RWPE2 (cell line): Measurements from ENCODE around the gene FTO.

Experiments used
- ATAC-seq: fragments of 200-7000 bp; cut with Tn5 transposase; 3 replicates; pipeline ENCODE4 v1.9.1; 2021; ENCODE audit warnings: low read depth
- DNase-seq: peaks from one replicate; pipeline ENCODE4 v3.0.0-alpha.2; 2020; ENCODE audit warnings: low spot score
- H3K27ac ChIP-seq: fragments of 450-650 bp; 2 replicates; pipeline ENCODE4 v1.5.1; 2017; ENCODE audit warnings: mild to moderate bottlenecking; ENCODE audit not compliant: poor library complexity, severe bottlenecking
- H3K27me3 ChIP-seq: fragments of 250-450 bp; sonication (Bioruptor Pico); 2 replicates; pipeline ENCODE4 v1.5.1; 2021; ENCODE audit warnings: mild to moderate bottlenecking, moderate library complexity; ENCODE audit not compliant: insufficient read depth, poor library complexity, severe bottlenecking
- H3K36me3 ChIP-seq: fragments of 250-450 bp; sonication (Bioruptor Pico); 2 replicates; pipeline ENCODE4 v1.5.1; 2020; ENCODE audit warnings: low read depth, mild to moderate bottlenecking, moderate library complexity
- H3K4me1 ChIP-seq: fragments of 250-450 bp; sonication (Bioruptor Pico); 2 replicates; pipeline ENCODE4 v1.5.1; 2021; ENCODE audit warnings: mild to moderate bottlenecking, moderate library complexity; ENCODE audit not compliant: insufficient read depth, poor library complexity, severe bottlenecking
- H3K4me3 ChIP-seq: fragments of 250-450 bp; sonication (Bioruptor Pico); 2 replicates; pipeline ENCODE4 v1.5.1; 2021; ENCODE audit warnings: mild to moderate bottlenecking, moderate library complexity; ENCODE audit not compliant: severe bottlenecking
- H3K9me3 ChIP-seq: fragments of 250-450 bp; sonication (Bioruptor Pico); 2 replicates; pipeline ENCODE4 v1.5.1; 2021; ENCODE audit warnings: mild to moderate bottlenecking, moderate library complexity; ENCODE audit not compliant: severe bottlenecking
- TF ChIP-seq, protein P1 (sequence below): fragments of 450-650 bp; IDR thresholded peaks from one replicate; pipeline ENCODE4 v1.5.1; 2017; ENCODE audit warnings: mild to moderate bottlenecking, moderate library complexity; ENCODE audit not compliant: poor library complexity, severe bottlenecking

Gene FTO

DNA sequence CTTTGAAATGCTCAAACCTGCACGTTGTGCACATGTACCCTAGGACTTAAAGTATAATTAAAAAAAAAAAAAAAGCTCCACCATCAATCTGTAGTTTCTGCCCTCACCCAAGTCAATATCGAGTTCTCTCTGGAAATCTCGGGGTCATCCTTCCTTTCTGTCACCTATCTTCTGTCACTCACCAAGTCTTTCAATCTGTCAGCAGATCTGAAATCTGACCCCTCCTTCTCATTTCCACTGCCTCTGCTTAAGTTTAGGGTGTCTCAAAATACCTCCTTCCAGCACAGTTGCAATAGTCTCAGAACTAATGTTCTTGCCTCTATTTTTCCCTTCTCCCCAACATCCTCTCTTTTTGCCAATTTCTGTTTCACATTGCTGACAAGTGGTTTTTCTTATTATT, 32.3 kb downstream of the FTO start:
- Histone ChIP-seq H3K27me3 (no peaks in the 10 kb centered on the region), H3K27ac (no peak overlapping the region), H3K9me3 (no peaks in the 10 kb centered on the region), H3K4me1 (peaks cover 7% of the 10 kb centered on the region), H3K4me3 (no peak overlapping the region), H3K36me3 (no peaks in the 10 kb centered on the region)
- ATAC-seq: no peak
- no peak for DNase-seq
- TF ChIP-seq, protein P1, sequence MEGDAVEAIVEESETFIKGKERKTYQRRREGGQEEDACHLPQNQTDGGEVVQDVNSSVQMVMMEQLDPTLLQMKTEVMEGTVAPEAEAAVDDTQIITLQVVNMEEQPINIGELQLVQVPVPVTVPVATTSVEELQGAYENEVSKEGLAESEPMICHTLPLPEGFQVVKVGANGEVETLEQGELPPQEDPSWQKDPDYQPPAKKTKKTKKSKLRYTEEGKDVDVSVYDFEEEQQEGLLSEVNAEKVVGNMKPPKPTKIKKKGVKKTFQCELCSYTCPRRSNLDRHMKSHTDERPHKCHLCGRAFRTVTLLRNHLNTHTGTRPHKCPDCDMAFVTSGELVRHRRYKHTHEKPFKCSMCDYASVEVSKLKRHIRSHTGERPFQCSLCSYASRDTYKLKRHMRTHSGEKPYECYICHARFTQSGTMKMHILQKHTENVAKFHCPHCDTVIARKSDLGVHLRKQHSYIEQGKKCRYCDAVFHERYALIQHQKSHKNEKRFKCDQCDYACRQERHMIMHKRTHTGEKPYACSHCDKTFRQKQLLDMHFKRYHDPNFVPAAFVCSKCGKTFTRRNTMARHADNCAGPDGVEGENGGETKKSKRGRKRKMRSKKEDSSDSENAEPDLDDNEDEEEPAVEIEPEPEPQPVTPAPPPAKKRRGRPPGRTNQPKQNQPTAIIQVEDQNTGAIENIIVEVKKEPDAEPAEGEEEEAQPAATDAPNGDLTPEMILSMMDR: no peak

DNA sequence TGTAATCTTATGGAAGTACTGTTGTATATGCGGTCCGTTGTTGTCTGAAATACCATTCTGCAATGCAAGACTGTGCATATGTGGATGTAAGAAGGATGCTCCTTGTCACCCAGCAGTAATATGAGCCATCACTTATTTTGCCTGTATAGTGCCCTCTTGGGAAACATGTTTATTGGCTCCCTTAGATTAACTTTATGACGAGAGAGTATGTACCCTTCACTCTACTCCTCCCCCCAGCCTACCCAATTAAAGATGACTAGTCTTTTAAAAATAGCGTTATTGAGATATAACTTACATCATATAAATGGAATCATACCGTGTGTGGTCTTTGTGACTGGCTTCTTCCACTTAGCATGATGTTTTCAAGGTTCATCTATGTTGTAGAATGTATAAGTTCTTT, 33.6 kb downstream of the FTO start:
- H3K36me3 ChIP-seq: no peaks in the 10 kb centered on the region
- H3K27ac ChIP-seq: no peak overlapping the region
- H3K27me3 ChIP-seq: no peaks in the 10 kb centered on the region
- no peaks in the 10 kb centered on the region for H3K9me3 ChIP-seq
- peaks cover 11% of the 10 kb centered on the region for H3K4me1 ChIP-seq
- TF ChIP-seq, protein P1: no peak
- no peak overlapping the region for H3K4me3 ChIP-seq
- ATAC-seq (no peak), DNase-seq (no peak)

DNA sequence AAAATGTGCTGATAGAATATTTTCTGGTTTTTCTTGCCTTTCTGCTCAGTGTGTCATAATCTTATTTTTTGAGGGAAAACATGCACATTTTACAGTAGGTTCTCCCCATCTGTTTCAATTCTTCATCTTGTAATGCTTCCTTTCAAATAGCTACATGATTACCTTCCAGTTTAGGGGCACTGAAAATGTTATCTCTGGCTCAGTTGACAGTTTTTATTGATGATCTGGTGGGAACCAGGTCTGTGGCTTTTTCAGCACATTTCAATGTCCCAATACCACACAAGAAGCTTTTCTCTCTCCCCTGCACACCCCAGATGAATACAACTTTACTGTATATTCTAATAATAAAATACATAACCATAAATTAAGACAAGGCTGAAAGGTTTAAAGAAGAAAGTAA, 36.5 kb downstream of the FTO start:
- TF ChIP-seq, protein P1: no peak
- ATAC-seq (no peak), DNase-seq (no peak)
- Histone ChIP-seq H3K4me1 (peaks cover 25% of the 10 kb centered on the region), H3K27ac (no peak overlapping the region), H3K9me3 (no peaks in the 10 kb centered on the region), H3K27me3 (no peaks in the 10 kb centered on the region), H3K36me3 (no peaks in the 10 kb centered on the region), H3K4me3 (no peak overlapping the region)

DNA sequence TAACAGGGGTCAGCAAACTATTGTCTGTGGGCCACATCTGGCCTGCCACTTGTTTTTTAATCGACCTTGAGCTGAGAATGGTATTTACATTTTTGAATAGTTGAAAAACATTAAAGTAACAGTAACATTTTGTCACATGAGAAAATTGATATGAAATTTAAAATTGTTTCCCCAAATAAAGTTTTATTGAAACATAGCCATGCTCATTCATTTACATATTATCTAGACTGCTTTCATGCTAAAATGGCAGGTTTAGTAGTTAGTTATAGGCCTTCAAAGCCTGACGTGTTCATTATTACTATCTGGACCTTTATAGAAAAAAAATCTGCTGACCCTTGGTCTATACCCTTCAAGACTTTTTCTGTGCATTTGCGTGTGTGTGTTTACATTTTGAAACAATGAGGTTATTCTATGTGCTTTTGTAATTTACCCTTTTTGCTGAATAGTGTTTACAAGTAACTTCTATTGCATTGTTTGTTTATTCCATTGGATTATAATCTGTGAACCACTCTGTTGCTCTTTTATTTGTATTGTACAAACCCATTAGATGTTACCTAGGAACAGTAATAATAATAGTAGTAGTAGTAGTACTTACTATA, 37.1 kb downstream of the FTO start:
- H3K9me3 ChIP-seq: no peaks in the 10 kb centered on the region
- no peak overlapping the region for H3K27ac ChIP-seq
- ATAC-seq: no peak
- H3K4me1 ChIP-seq: peaks cover 31% of the 10 kb centered on the region
- no peaks in the 10 kb centered on the region for H3K27me3 ChIP-seq
- TF ChIP-seq, protein P1: no peak
- no peak overlapping the region for H3K4me3 ChIP-seq
- no peak for DNase-seq
- no peaks in the 10 kb centered on the region for H3K36me3 ChIP-seq

DNA sequence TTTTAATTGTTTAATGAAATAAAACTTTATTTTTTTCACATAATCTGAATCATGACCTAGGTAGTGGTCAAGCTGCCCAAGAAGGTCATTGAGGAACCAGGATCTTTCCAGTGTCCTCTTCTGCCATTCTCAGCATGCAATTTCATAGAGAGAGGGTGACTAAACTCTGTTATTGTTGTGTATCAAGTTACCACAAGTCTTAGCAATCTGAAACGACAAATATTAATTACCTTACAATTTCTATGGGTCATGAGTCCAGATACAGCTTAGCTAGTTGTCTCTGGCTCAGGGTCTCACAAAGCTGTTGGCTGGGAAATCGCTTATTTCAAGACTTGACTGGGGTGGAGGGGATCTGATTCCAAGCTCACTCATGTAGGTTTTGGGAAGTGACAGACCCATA, 37.6 kb downstream of the FTO start:
- Histone ChIP-seq H3K27me3 (no peaks in the 10 kb centered on the region), H3K4me3 (no peak overlapping the region), H3K36me3 (no peaks in the 10 kb centered on the region), H3K9me3 (no peaks in the 10 kb centered on the region), H3K27ac (no peak overlapping the region), H3K4me1 (peaks cover 34% of the 10 kb centered on the region)
- DNase-seq: no peak
- TF ChIP-seq, protein P1: no peak
- ATAC-seq: no peak
